GM19328 (cell line): ENCODE results near the gene LSM11.
"Not testable (repeated sequence)": the region's sequence is repeated elsewhere in the genome, so short reads cannot be mapped to it uniquely, and the experiment has no call there.

ENCODE experiments used
- ATAC-seq: cut with Tn5 transposase; IDR thresholded peaks from one replicate; pipeline ENCODE4 v1.9.1; 2021; ENCODE audit warnings: mild to moderate bottlenecking, moderate library complexity; ENCODE audit not compliant: unreplicated experiment

Gene LSM11

GRCh38 chr5:157743163-157744050 is at the start of gene LSM11:
TSS of gene LSM11 (plus strand) at chr5:157743712. CDS start at chr5:157743751, 39 bp downstream.
- peak; percentile 88 for ATAC-seq

GRCh38 chr5:157693816-157694215 is 49.7 kb upstream of the LSM11 start:
- not testable (repeated sequence) for ATAC-seq

DNA sequence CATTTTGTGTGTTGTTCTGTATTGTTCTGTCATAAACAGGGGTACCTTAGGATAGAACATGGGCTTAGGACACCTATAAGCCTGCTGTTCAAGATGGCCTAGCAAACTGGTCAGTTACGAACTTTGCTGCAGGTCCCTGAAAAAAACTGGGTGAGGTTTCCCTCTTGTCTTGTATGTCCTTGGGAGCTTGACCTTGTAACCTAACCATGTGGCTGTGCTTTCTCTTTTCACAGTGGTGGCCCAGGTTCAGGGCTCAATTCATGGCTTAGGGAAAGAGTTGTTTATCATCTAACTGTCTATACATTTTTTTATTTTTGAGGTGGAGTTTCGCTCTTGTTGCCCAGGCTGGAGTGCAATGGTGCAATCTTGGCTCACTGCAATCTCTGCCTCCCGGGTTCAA is 47.4 kb upstream of the LSM11 start:
- not testable (repeated sequence) for ATAC-seq

DNA sequence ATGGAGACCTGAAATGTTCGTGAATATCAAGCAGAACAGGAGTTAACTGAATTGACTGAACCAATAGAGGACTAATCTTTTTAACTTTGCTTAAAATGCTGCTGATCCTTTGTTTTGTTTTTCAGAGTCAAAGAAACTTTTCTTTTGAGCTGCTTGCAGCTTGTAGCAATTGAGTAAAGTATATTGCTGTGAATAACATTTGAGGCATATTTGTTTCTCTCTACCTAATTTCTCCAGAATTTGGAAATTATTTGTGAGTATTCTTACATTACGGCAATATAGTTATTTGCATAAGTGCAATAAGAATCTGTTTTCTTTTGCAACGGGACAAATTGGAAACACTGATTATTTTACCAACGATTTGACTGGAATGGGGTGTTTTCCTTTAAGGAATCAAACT is 44.8 kb upstream of the LSM11 start:
- ATAC-seq: not testable (repeated sequence)

- no peak for ATAC-seq
Observed at GRCh38 chr5:157703736-157704135, 39.8 kb upstream of the LSM11 start.

DNA sequence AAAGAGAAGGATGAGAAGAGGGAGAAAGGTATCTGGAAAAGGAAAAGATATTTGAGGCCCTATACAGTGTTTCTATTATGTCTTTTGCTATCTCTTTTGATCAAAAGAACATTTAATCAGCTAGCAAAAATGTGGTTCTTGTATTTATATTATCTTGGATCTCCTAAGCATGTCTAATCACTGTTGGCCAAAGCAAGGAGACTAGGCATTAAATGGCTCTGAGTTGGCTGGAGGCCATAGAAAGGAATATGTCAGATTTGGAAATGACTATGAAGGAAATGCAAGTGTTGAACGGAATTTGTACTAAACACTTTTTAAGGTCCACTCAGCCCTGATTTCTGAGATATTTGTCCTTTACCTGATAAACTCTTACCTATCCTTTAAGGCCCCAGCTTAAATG is 34.6 kb upstream of the LSM11 start:
- ATAC-seq: no peak

DNA sequence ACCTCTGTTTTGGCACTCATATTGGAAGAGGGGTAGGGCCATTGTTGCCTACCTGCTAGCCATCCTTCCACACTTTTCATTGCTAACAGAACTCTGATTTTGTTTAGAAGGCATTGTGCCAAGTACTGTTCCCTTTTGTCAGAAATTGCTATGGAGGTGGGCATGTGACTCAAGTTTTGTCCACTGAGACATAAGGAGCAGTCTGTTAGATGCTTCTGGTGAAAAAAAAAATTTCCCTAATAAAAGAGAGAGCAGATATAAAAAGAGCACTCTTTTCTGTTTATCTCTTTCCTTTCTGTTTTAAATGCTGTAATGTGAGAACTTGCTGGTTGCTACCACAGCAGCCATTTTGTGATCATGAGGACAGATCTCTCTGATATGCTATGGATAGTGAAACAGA is 34.2 kb upstream of the LSM11 start:
- ATAC-seq: no peak

DNA sequence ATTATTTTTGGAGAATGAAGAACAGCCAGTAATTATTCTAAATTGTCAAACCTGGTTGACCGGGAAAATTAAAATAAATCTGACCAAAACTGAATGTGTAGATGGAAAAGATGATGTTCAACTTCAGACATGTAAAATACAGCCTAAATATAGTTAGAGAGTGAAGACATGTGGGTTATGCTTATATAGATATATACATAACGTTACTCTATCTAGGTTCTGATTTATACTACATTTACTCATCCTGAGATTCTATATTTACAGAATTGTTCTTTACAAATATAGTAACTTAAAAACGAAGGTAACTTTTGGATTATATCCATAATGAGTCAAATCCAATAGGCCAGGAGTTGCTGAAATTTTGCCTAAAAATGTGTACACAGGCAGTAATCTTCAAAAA is 33.1 kb upstream of the LSM11 start:
- no peak for ATAC-seq

DNA sequence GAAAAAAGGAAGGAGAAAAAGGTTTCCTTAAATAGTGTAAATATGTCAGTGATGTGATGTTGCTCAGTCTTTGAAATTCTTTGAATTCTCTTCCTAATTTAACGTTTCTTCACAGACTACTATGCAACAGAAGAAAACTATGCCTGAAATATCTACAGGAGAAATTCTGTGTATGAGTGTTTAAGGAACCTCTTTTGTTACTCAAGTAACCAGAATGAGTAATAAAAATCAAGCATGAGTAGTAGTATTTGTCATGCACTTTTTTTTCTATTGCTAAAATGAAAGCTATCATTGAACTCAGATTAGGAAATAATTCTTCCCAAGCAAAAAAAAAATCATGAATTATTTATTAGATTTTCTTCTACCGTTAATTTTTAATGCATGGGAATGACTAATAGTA is 32.6 kb upstream of the LSM11 start:
- ATAC-seq: no peak

DNA sequence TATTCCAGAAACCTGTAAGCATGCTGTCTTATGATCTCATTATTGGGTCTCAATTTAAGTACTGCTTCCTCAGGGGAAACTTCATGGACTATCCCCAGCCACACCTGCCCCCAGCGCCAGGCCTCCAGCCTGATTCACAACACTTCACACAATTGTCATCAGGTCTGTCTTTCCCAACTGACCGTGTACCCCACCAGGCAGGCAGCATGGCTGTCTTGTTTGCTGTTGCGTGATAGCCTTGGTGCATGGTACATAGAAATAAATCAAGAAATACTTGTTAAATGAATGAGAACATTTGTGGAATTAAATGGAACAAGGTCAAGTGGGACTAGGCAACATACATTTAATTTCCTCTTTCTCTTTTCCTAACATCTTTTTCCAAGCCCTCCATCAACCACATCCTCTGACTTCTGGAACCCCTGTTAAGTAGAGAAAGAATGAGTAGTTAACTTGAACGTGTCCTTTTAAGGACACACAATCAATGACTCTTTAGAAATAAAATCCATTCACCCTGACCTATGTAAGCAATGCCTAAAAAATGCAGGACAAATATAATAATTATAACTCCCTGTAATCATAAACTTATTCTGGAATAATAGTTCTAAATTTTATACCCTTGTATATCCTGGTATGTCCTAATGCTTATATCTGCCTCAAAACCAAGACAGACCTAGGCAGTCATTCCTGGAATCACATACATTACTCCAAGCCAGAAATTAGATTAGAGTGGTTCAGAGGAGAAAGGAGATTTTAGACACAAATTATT is 29.5 kb upstream of the LSM11 start:
- ATAC-seq: no peak

DNA sequence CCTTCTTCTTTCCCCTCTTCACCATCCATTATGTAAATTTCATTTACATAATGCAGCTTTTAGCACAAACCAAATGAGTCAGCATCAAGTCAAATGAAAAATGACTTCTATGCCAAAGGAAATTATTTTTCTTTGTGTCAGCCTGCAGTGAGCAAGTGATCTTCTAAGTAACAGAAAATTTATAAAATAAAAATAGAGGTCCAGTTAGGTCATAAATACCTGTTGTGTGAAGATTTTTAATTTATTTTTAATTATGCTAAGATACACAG is 29.0 kb upstream of the LSM11 start:
- no peak for ATAC-seq

- ATAC-seq: no peak
Observed at GRCh38 chr5:157718519-157718918, 25.0 kb upstream of the LSM11 start.

DNA sequence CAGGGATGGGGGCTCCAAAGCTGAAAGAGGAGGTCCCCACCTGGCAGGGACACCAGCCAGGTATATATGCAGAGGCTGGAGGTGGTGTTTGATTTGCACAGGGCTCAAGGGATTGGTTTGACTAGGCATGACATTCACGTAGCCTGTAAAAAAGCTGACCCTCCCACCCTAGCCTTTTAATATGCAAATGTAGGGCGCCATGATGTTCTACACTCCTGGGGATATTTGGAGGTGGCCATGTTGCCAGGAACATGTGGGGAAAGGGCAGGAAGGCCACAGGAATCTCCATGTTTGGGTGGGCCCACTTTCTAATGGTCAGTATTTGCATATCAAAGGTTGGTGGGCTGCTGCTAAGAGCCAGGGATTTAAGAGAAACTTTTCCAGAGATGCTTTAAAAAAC is 24.3 kb upstream of the LSM11 start:
- no peak for ATAC-seq

- ATAC-seq: no peak
Observed at GRCh38 chr5:157721159-157721558, 22.4 kb upstream of the LSM11 start.

DNA sequence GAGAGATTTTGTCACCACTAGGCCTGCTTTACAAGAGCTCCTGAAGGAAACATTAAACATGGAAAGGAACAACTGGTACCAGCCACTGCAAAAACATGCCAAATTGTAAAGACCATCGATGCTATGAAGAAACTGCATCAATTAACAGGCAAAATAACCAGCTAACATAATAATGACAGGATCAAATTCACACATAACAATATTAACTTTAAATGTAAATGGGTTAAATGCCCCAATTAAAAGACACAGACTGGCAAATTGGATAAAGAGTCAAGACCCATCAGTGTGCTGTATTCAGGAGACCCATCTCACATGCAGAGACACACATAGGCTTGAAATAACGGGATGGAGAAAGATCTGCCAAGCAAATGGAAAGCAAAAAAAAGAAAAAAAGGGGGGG is 20.6 kb upstream of the LSM11 start:
- not testable (repeated sequence) for ATAC-seq

DNA sequence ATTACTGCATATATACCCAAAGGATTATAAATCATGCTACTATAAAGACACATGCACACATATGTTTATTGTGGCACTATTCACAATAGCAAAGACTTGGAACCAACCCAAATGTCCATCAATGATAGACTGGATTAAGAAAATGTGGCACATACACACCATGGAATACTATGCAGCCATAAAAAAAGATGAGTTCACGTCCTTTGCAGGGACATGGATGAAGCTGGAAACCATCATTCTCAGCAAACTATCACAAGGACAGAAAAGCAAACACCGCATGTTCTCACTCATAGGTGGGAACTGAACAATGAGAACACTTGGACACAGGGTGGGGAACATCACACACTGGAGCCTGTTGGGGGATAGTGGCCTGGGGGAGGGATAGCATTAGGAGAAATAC is 16.9 kb upstream of the LSM11 start:
- ATAC-seq: not testable (repeated sequence)

DNA sequence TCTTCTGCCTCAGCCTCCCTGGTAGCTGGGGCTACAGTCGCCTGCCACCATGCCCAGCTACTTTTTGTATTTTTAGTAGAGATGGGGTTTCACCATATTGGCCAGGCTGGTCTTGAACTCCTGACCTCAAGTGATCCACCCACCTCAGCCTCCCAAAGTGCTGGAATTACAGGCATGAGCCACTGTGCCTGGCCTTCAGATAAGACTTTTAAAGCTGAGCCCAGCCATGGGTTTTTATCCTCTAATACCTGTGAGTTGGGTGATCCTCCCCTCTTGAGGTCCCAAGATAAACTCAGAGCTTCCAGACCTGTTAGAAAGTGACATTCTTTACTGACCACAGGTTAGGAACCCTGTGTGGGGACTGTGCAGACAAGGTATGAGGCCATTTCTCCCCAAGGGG is 15.7 kb upstream of the LSM11 start:
- not testable (repeated sequence) for ATAC-seq

DNA sequence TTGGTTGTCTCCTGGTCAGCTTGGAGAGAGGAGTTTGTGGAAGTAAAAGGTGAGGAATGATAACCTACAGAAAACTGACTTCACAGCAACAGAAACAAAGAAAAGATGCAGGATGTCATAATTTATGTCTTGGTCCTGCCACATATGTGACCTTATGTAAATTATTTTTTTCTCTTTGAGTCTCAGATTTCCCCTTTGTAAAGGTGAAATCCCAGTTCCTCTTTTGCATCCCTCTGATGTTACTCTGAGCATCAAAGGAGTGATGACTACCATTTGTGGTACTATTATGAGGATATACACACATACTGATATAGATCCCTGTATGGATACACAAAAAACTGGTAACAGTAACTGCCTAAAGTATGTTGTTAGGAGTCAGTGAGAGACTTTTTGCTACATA is 13.7 kb upstream of the LSM11 start:
- peak; percentile 57 for ATAC-seq

- ATAC-seq: no peak
Observed at GRCh38 chr5:157730900-157731271, 12.6 kb upstream of the LSM11 start.

GRCh38 chr5:157731272-157732129 is 12.0 kb upstream of the LSM11 start, which contains the start of gene THG1L:
TSS of gene THG1L (plus strand) at chr5:157731420. CDS start at chr5:157731441, 21 bp downstream.
- ATAC-seq: peak; percentile 94

- ATAC-seq: no peak
Observed at GRCh38 chr5:157732130-157732514, 11.4 kb upstream of the LSM11 start.
